Activated naive CD4-positive, alpha-beta T cell treated with anti-CD3 and anti-CD28 coated beads for 36 hours (primary cell): ENCODE data around the gene HSPA12B. TPM values are rescaled to one million over a fixed set of nuclear protein-coding genes. Genes with fewer than 3 reads are reported as not detected.
"Not testable (repeated sequence)": the region's sequence is repeated elsewhere in the genome, so short reads cannot be mapped to it uniquely, and the experiment has no call there.

Experiments used
- CTCF ChIA-PET: fragments of 350-600 bp; sonication (Branson Sonifier 250); formaldehyde crosslinking; loops from one replicate; lab custom pipeline; 2021; ENCODE audit warnings: antibody characterized with exemption; lab: Charles Lee
- DNase-seq: peaks from one replicate; pipeline ENCODE4 v3.0.0-alpha.2; 2020
- H3K27ac Mint-ChIP-seq: one replicate; pipeline ENCODE4 v1.8.0; 2021; ENCODE audit warnings: mild to moderate bottlenecking, mixed read lengths
- H3K27me3 Mint-ChIP-seq: one replicate; pipeline ENCODE4 v1.8.0; 2021; ENCODE audit warnings: low read depth, mixed read lengths
- H3K36me3 Mint-ChIP-seq: one replicate; pipeline ENCODE4 v1.8.0; 2021; ENCODE audit warnings: low read depth, mixed read lengths
- H3K4me1 Mint-ChIP-seq: one replicate; pipeline ENCODE4 v1.8.0; 2021; ENCODE audit warnings: low read depth, mixed read lengths
- H3K4me3 Mint-ChIP-seq: one replicate; pipeline ENCODE4 v1.8.0; 2021; ENCODE audit warnings: mild to moderate bottlenecking, moderate library complexity, mixed read lengths
- H3K9me3 Mint-ChIP-seq: one replicate; pipeline ENCODE4 v1.8.0; 2021; ENCODE audit warnings: mixed read lengths
- intact Hi-C: fragments of 100-400 bp; cut with micrococcal nuclease; formaldehyde crosslinking; loops from one replicate; pipeline ENCODE4 v1.15.1; 2023
- total RNA-seq, 2 experiments: library from RNA; stranded (reverse); gene quantifications; one replicate each; pipeline ENCODE4 v1.2.3, GENCODE V29; 2021

HSPA12B gene
- total RNA-seq, 2 experiments from 2014 or later: not detected

- H3K9me3 Mint-ChIP-seq: no peaks in the 10 kb centered on the region
- no peak overlapping the region for H3K4me3 Mint-ChIP-seq
- intact Hi-C loops: no loop called here
- peaks cover 7% of the 10 kb centered on the region for H3K36me3 Mint-ChIP-seq
- no peak for DNase-seq
- CTCF ChIA-PET: interaction anchor here (1.1 to 5.9 kb wide), 7 partner anchors 16 to 297 kb away, joined by 3 to 58 read pairs (median 5); partner anchors contain the start of genes ADISSP and AP5S1
- no peak overlapping the region for H3K27ac Mint-ChIP-seq
- H3K27me3 Mint-ChIP-seq: no peaks in the 10 kb centered on the region
- H3K4me1 Mint-ChIP-seq: peaks cover 32% of the 10 kb centered on the region
Observed at GRCh38 chr20:3788685-3789155, 56.2 kb downstream of the HSPA12B start.

GRCh38 chr20:3789201-3789600, 56.7 kb downstream of the HSPA12B start:
- CTCF ChIA-PET: interaction anchor here (1.1 to 5.9 kb wide), 4 partner anchors 21 to 296 kb away, joined by 5 to 58 read pairs (median 6); partner anchors contain the start of genes ADISSP and AP5S1
- H3K27ac Mint-ChIP-seq, H3K27me3 Mint-ChIP-seq, H3K4me3 Mint-ChIP-seq, intact Hi-C loops, DNase-seq, H3K9me3 Mint-ChIP-seq, H3K36me3 Mint-ChIP-seq: not testable (repeated sequence)
- peaks cover 29% of the 10 kb centered on the region for H3K4me1 Mint-ChIP-seq

GRCh38 chr20:3794168-3794567, 61.7 kb downstream of the HSPA12B start:
- intact Hi-C loops, H3K9me3 Mint-ChIP-seq, H3K27me3 Mint-ChIP-seq, H3K4me3 Mint-ChIP-seq, DNase-seq, H3K27ac Mint-ChIP-seq: not testable (repeated sequence)
- CTCF ChIA-PET: interaction anchor here (3.2 kb wide), 1 partner anchor 27 kb away, joined by 12 read pairs; the partner anchor contains the start of gene AP5S1
- Mint-ChIP-seq H3K36me3 (peaks cover 24% of the 10 kb centered on the region), H3K4me1 (peaks cover 34% of the 10 kb centered on the region)

- Mint-ChIP-seq H3K36me3 (peaks cover 24% of the 10 kb centered on the region), H3K4me1 (peaks cover 41% of the 10 kb centered on the region), H3K27ac (peak overlapping the region; percentile 97), H3K27me3 (no peaks in the 10 kb centered on the region), H3K4me3 (peak overlapping the region; percentile 91), H3K9me3 (no peaks in the 10 kb centered on the region)
- intact Hi-C loops: loop anchor here (1.0 to 5.0 kb wide), 2 partner anchors 8 to 112 kb away; no protein-coding TSS in a partner anchor
- CTCF ChIA-PET: interaction anchor here (0.6 to 3.2 kb wide), 4 partner anchors 8 to 26 kb away, joined by 4 to 13 read pairs (median 8); partner anchors contain the start of genes AP5S1 and CENPB
- DNase-seq: no peak
Observed at GRCh38 chr20:3794701-3795420, 62.4 kb downstream of the HSPA12B start.

GRCh38 chr20:3795511-3796468, 63.3 kb downstream of the HSPA12B start, which contains the start of gene CDC25B:
TSS of gene CDC25B (plus strand) at chr20:3796310. CDS start at chr20:3796532, 222 bp downstream.
- DNase-seq: peak; percentile 95
- no peaks in the 10 kb centered on the region for H3K9me3 Mint-ChIP-seq
- CTCF ChIA-PET: interaction anchor here (1.3 to 3.2 kb wide), 3 partner anchors 9 to 25 kb away, joined by 4 to 13 read pairs (median 12); partner anchors contain the start of genes AP5S1 and CENPB
- no peaks in the 10 kb centered on the region for H3K27me3 Mint-ChIP-seq
- peaks cover 49% of the 10 kb centered on the region for H3K4me1 Mint-ChIP-seq
- intact Hi-C loops: loop anchor here (1.0 to 5.0 kb wide), 6 partner anchors 8 to 112 kb away; partner anchors contain the start of genes ADISSP, AP5S1 and MAVS
- peak within 1 kb of the TSS; percentile 97 for H3K27ac Mint-ChIP-seq
- H3K36me3 Mint-ChIP-seq: peaks cover 30% of the 10 kb centered on the region
- H3K4me3 Mint-ChIP-seq: peak within 1 kb of the TSS; percentile 94

- no peak for DNase-seq
- peaks cover 38% of the 10 kb centered on the region for H3K36me3 Mint-ChIP-seq
- H3K27ac Mint-ChIP-seq: peak overlapping the region; percentile 94
- peak overlapping the region; percentile 94 for H3K4me3 Mint-ChIP-seq
- intact Hi-C loops: loop anchor here (1.0 to 5.0 kb wide), 5 partner anchors 15 to 111 kb away; partner anchors contain the start of genes ADISSP, AP5S1 and MAVS
- H3K4me1 Mint-ChIP-seq: peaks cover 58% of the 10 kb centered on the region
- no peaks in the 10 kb centered on the region for H3K9me3 Mint-ChIP-seq
- no peaks in the 10 kb centered on the region for H3K27me3 Mint-ChIP-seq
- CTCF ChIA-PET: interaction anchor here (2.1 to 3.2 kb wide), 2 partner anchors 10 to 24 kb away, joined by 12 to 13 read pairs; partner anchors contain the start of genes AP5S1 and CENPB
Observed at GRCh38 chr20:3796477-3797225, 64.2 kb downstream of the HSPA12B start.

GRCh38 chr20:3797226-3797545, 64.7 kb downstream of the HSPA12B start:
- peak overlapping the region; percentile 94 for H3K4me3 Mint-ChIP-seq
- CTCF ChIA-PET: interaction anchor here (3.2 kb wide), 1 partner anchor 24 kb away, joined by 12 read pairs; the partner anchor contains the start of gene AP5S1
- H3K4me1 Mint-ChIP-seq: peaks cover 58% of the 10 kb centered on the region
- no peaks in the 10 kb centered on the region for H3K9me3 Mint-ChIP-seq
- H3K27me3 Mint-ChIP-seq: no peaks in the 10 kb centered on the region
- H3K27ac Mint-ChIP-seq: peak overlapping the region; percentile 94
- no peak for DNase-seq
- H3K36me3 Mint-ChIP-seq: peaks cover 38% of the 10 kb centered on the region
- intact Hi-C loops: loop anchor here (2.0 to 5.0 kb wide), 2 partner anchors 50 to 110 kb away; partner anchors contain the start of gene MAVS

GRCh38 chr20:3797592-3798372, 65.3 kb downstream of the HSPA12B start:
- H3K4me3 Mint-ChIP-seq: peak overlapping the region; percentile 94
- intact Hi-C loops: loop anchor here (2.0 to 5.0 kb wide), 2 partner anchors 49 to 110 kb away; partner anchors contain the start of gene MAVS
- no peaks in the 10 kb centered on the region for H3K27me3 Mint-ChIP-seq
- peak overlapping the region; percentile 94 for H3K27ac Mint-ChIP-seq
- peak; percentile 63 for DNase-seq
- peaks cover 58% of the 10 kb centered on the region for H3K4me1 Mint-ChIP-seq
- no peaks in the 10 kb centered on the region for H3K9me3 Mint-ChIP-seq
- peaks cover 43% of the 10 kb centered on the region for H3K36me3 Mint-ChIP-seq
- CTCF ChIA-PET: interaction anchor here (3.2 kb wide), 1 partner anchor 23 kb away, joined by 12 read pairs; the partner anchor contains the start of gene AP5S1

- CTCF ChIA-PET: interaction anchor here (1.0 kb wide), 1 partner anchor 22 kb away, joined by 3 read pairs; the partner anchor contains the start of gene AP5S1
- H3K4me3 Mint-ChIP-seq: peak overlapping the region; percentile 94
Observed at GRCh38 chr20:3798373-3798768, 65.9 kb downstream of the HSPA12B start.

GRCh38 chr20:3798908-3799248, 66.4 kb downstream of the HSPA12B start:
- intact Hi-C loops: loop anchor here (5.0 kb wide), 1 partner anchor 108 kb away; no protein-coding TSS in a partner anchor
- no peaks in the 10 kb centered on the region for H3K9me3 Mint-ChIP-seq
- CTCF ChIA-PET: interaction anchor here (1.0 to 1.3 kb wide), 2 partner anchors 12 to 22 kb away, joined by 3 to 5 read pairs; partner anchors contain the start of gene AP5S1

More at GRCh38 chr20:3798373-3798768, 65.9 kb downstream of the HSPA12B start:
- intact Hi-C loops: loop anchor here (5.0 kb wide), 1 partner anchor 109 kb away; no protein-coding TSS in a partner anchor
- Mint-ChIP-seq H3K9me3 (no peaks in the 10 kb centered on the region), H3K27ac (peak overlapping the region; percentile 94), H3K4me1 (peaks cover 58% of the 10 kb centered on the region), H3K27me3 (no peaks in the 10 kb centered on the region), H3K36me3 (peaks cover 49% of the 10 kb centered on the region)
- DNase-seq: no peak

More at GRCh38 chr20:3798908-3799248, 66.4 kb downstream of the HSPA12B start:
- Mint-ChIP-seq H3K4me3 (peak overlapping the region; percentile 94), H3K36me3 (peaks cover 54% of the 10 kb centered on the region), H3K27me3 (no peaks in the 10 kb centered on the region), H3K4me1 (peaks cover 58% of the 10 kb centered on the region), H3K27ac (peak overlapping the region; percentile 94)
- DNase-seq: no peak
